PC-9 (cell line): ENCODE measurements around the gene SLC41A3. TPM values are rescaled to one million over a fixed set of nuclear protein-coding genes. Genes with fewer than 3 reads are reported as not detected.
"Not testable (repeated sequence)": the region's sequence is repeated elsewhere in the genome, so short reads cannot be mapped to it uniquely, and the experiment has no call there.

Source experiments
- BruUV-seq: library from RNA; stranded (reverse); fragments of 400-500 nt; replicated peaks from 2 replicates; lab custom pipeline; 2021; lab: Mats Ljungman, UMichigan
- CTCF ChIA-PET: fragments of 300-600 bp; sonication (Branson Sonifier 250); formaldehyde crosslinking; loops from one replicate; lab custom pipeline; 2022; ENCODE audit warnings: antibody characterized with exemption; lab: Charles Lee
- POLR2A ChIA-PET: fragments of 300-600 bp; sonication (Branson Sonifier 250); formaldehyde crosslinking; loops from one replicate; lab custom pipeline; 2022; ENCODE audit warnings: antibody characterized with exemption; ENCODE audit not compliant: unreplicated experiment; lab: Charles Lee
- DNase-seq, 2 experiments: peaks; one replicate each; pipeline versions ENCODE4 v3.0.0 to v3.0.0-alpha.2; 2015 to 2022; ENCODE audit warnings: mixed read lengths in 1 of 2
- H2AFZ ChIP-seq: fragments of 200-600 bp; sonication (generic); 2 replicates; pipeline ENCODE4 v1.8.1; 2017; ENCODE audit warnings: antibody characterized with exemption
- H3F3A ChIP-seq: fragments of 200-600 bp; sonication (generic); 2 replicates; pipeline ENCODE4 v1.8.1; 2017; ENCODE audit warnings: antibody characterized with exemption, mild to moderate bottlenecking, low read depth; ENCODE audit not compliant: insufficient read depth
- H3K27ac ChIP-seq: fragments of 200-600 bp; sonication (generic); 2 replicates; pipeline ENCODE4 v1.6.1; 2016; ENCODE audit warnings: mixed run types
- H3K27me3 ChIP-seq: fragments of 200-600 bp; sonication (generic); 2 replicates; pipeline ENCODE4 v1.6.1; 2016; ENCODE audit warnings: low read depth, mixed run types; ENCODE audit not compliant: insufficient read depth
- H3K36me3 ChIP-seq: fragments of 200-600 bp; sonication (generic); 2 replicates; pipeline ENCODE4 v1.6.1; 2016; ENCODE audit warnings: low read depth, mixed run types
- H3K4me1 ChIP-seq: fragments of 200-600 bp; sonication (generic); replicated peaks from 2 replicates; pipeline ENCODE4 v1.6.1; 2016; ENCODE audit warnings: mixed run types; ENCODE audit not compliant: insufficient read depth
- H3K4me2 ChIP-seq: fragments of 200-600 bp; sonication (generic); 2 replicates; pipeline ENCODE4 v1.6.1; 2017; ENCODE audit warnings: mixed run types
- H3K4me3 ChIP-seq: fragments of 200-600 bp; sonication (generic); 2 replicates; pipeline ENCODE4 v1.6.1; 2016; ENCODE audit warnings: mixed run types
- H3K79me2 ChIP-seq: fragments of 200-600 bp; sonication (generic); 2 replicates; pipeline ENCODE4 v1.6.1; 2017; ENCODE audit warnings: low read depth, mixed run types
- H3K9me2 ChIP-seq: fragments of 200-600 bp; sonication (generic); 2 replicates; pipeline ENCODE4 v1.8.1; 2017; ENCODE audit warnings: mild to moderate bottlenecking; ENCODE audit not compliant: insufficient read depth
- H3K9me3 ChIP-seq: fragments of 200-600 bp; sonication (generic); 2 replicates; pipeline ENCODE4 v1.8.1; 2016; ENCODE audit warnings: low read depth; ENCODE audit not compliant: insufficient read depth
- H4K20me1 ChIP-seq: fragments of 200-600 bp; sonication (generic); 2 replicates; pipeline ENCODE4 v1.8.1; 2017; ENCODE audit not compliant: insufficient read depth
- EZH2 ChIP-seq: fragments of 200-600 bp; sonication (generic); IDR thresholded peaks from 2 replicates; pipeline ENCODE4 v1.8.0; 2017; ENCODE audit warnings: antibody characterized with exemption, low read depth
- intact Hi-C: fragments of 100-400 bp; cut with micrococcal nuclease; formaldehyde crosslinking; loops from one replicate; pipeline ENCODE4 v1.10.0; 2022; ENCODE audit not compliant: unreplicated experiment
- total RNA-seq: library from RNA; stranded (reverse); gene quantifications from 2 replicates; pipeline ENCODE4 v1.2.3, GENCODE V29; 2021
- TF ChIP-seq, protein P1 (sequence below): fragments of 200-600 bp; sonication (generic); conservative IDR thresholded peaks from 2 replicates; pipeline ENCODE4 v1.6.1; 2017; ENCODE audit warnings: mixed run types, antibody characterized with exemption, mild to moderate bottlenecking, moderate library complexity

The SLC41A3 gene
- total RNA-seq, 1 experiment from 2014 or later = 67.0 TPM

DNA sequence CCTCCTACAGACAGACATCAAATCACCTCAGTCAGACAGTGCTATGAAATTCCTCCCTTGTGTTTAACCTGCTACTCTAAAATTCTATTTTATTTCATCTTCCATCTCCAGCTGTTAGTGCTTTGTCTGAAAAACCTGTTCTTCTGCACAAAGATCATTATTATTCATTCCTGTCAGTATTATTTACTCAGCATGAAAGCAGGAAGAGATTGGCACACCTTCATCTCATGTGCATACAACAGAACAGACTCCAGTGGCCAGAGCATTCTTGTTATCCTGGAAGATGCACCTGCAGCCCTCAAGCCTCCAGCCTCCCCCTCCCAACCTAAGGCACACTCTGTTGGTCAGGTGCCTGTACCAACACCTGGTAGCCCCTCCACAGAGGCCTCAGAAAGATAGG, 116.8 kb downstream of the SLC41A3 start:
- Histone ChIP-seq H4K20me1 (no peaks in the 10 kb centered on the region), H3K36me3 (no peaks in the 10 kb centered on the region), H3K9me3 (no peaks in the 10 kb centered on the region), H3K4me2 (peak overlapping the region; percentile 37), H3K9me2 (no peaks in the 10 kb centered on the region), H3F3A (peaks cover 5% of the 10 kb centered on the region; the same call in 1 of the 2 replicates), H3K27ac (no peak overlapping the region), H2AFZ (no peak overlapping the region), H3K4me3 (no peak overlapping the region), H3K79me2 (no peaks in the 10 kb centered on the region), H3K4me1 (peaks cover 19% of the 10 kb centered on the region), H3K27me3 (peaks cover 4% of the 10 kb centered on the region; the same call in 1 of the 2 replicates)
- TF ChIP-seq, protein P1, sequence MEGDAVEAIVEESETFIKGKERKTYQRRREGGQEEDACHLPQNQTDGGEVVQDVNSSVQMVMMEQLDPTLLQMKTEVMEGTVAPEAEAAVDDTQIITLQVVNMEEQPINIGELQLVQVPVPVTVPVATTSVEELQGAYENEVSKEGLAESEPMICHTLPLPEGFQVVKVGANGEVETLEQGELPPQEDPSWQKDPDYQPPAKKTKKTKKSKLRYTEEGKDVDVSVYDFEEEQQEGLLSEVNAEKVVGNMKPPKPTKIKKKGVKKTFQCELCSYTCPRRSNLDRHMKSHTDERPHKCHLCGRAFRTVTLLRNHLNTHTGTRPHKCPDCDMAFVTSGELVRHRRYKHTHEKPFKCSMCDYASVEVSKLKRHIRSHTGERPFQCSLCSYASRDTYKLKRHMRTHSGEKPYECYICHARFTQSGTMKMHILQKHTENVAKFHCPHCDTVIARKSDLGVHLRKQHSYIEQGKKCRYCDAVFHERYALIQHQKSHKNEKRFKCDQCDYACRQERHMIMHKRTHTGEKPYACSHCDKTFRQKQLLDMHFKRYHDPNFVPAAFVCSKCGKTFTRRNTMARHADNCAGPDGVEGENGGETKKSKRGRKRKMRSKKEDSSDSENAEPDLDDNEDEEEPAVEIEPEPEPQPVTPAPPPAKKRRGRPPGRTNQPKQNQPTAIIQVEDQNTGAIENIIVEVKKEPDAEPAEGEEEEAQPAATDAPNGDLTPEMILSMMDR = no peak
- no peak for TF ChIP-seq EZH2
- peak; percentile 19 to 80 for DNase-seq
- ChIA-PET POLR2A (no interaction called here), CTCF (no interaction called here)
- BruUV-seq = no TSS peak
- intact Hi-C loops = loop anchor here (5.0 kb wide), 1 partner anchor 160 kb away; no protein-coding TSS in a partner anchor

DNA sequence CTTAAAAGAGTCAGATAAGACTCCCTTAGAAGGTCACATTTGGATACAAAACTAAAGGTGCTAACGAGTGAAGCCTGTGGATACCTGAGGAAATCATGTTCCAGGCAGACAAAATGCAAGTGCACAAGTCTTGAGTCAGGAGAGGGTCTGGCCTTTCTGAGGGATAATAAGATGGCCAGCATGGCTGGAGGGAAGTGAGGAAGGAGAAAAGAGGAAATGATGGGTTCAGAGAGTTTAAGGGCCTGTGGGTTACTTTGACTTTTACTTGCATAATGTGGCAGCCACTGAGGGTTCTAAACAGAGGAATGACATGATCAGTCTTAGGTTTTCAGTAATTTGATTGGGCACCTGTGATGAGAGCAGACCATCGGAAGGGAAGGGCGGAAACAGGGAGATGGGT, 118.4 kb downstream of the SLC41A3 start:
- no peaks in the 10 kb centered on the region for H3K36me3 ChIP-seq
- H3K27me3 ChIP-seq = 0 out of 2 replicates have a peak, but pooled peaks cover 5% of the 10 kb centered on the region
- H3F3A ChIP-seq = peaks cover 5% of the 10 kb centered on the region; the same call in 1 of the 2 replicates
- no peak overlapping the region for H3K4me2 ChIP-seq
- H3K27ac ChIP-seq = no peak overlapping the region
- no TSS peak for BruUV-seq
- intact Hi-C loops = loop anchor here (5.0 kb wide), 1 partner anchor 162 kb away; no protein-coding TSS in a partner anchor
- TF ChIP-seq, protein P1 = no peak
- POLR2A ChIA-PET = interaction anchor here (0.6 kb wide), 1 partner anchor 215 kb away, joined by 4 read pairs; the partner anchor contains the start of gene ALDH1L1
- DNase-seq = no peak
- no peaks in the 10 kb centered on the region for H4K20me1 ChIP-seq
- peaks cover 19% of the 10 kb centered on the region for H3K4me1 ChIP-seq
- H2AFZ ChIP-seq = no peak overlapping the region
- no peaks in the 10 kb centered on the region for H3K9me3 ChIP-seq
- H3K79me2 ChIP-seq = no peaks in the 10 kb centered on the region
- H3K4me3 ChIP-seq = no peak overlapping the region
- CTCF ChIA-PET = no interaction called here
- no peaks in the 10 kb centered on the region for H3K9me2 ChIP-seq

DNA sequence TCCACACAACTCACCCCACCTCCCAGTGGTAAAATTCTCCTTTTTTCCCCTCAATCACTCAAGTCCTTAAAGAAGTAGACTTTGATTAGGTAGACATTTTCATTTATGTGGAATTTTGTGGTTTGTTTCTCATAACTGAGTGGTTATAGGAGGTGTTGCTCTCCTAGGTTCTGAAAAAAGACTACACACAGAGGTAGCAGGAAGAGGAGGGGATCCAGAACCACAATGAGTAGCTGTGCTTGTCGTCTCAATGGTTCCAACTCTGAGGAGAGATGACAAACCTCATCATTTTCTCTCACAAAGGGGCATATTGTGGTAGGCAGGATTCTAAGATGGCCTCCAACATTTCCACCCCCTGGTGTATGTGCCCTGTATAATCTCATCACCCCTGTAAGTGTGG, 120.1 kb downstream of the SLC41A3 start:
- POLR2A ChIA-PET, H3K27me3 ChIP-seq, DNase-seq, H3K9me2 ChIP-seq, H3K79me2 ChIP-seq, H4K20me1 ChIP-seq, BruUV-seq, H3K4me2 ChIP-seq, CTCF ChIA-PET, H3K27ac ChIP-seq, H3K4me3 ChIP-seq, H2AFZ ChIP-seq, intact Hi-C loops, H3K36me3 ChIP-seq, H3K9me3 ChIP-seq, H3F3A ChIP-seq: not testable (repeated sequence)
- H3K4me1 ChIP-seq = peaks cover 19% of the 10 kb centered on the region

DNA sequence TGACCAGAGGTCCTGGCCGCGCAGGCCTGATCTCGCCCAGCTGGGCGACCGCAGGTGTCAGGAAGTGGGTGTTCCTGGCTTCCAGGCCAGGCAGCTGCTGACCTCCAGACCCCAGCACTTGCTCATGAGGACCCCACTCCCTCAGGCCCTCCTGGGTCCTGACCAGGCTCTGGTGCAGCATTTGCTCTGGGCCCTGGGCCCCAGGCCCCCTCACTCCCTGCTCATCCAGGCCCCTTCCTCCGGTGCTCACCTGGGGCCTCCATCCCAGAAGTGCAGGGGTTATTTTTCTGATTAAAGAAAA, 122.7 kb downstream of the SLC41A3 start:
- Histone ChIP-seq H3K79me2 (no peaks in the 10 kb centered on the region), H3K36me3 (no peaks in the 10 kb centered on the region), H3K9me2 (no peaks in the 10 kb centered on the region), H3K4me2 (no peak overlapping the region), H3F3A (no peaks in the 10 kb centered on the region), H4K20me1 (no peaks in the 10 kb centered on the region), H3K4me3 (no peak overlapping the region), H2AFZ (no peak overlapping the region), H3K4me1 (no peaks in the 10 kb centered on the region), H3K9me3 (no peaks in the 10 kb centered on the region), H3K27ac (no peak overlapping the region), H3K27me3 (0 out of 2 replicates have a peak, but pooled peaks cover 5% of the 10 kb centered on the region)
- intact Hi-C loops = no loop called here
- TF ChIP-seq, protein P1 = no peak
- TF ChIP-seq EZH2 = no peak
- BruUV-seq = no TSS peak
- POLR2A ChIA-PET = no interaction called here
- DNase-seq = no peak
- CTCF ChIA-PET = no interaction called here
